GM19043 (cell line): Measurements from ENCODE around the gene AGAP1.

Source experiments
- ATAC-seq: cut with Tn5 transposase; IDR thresholded peaks from one replicate; pipeline ENCODE4 v1.9.1; 2021; ENCODE audit warnings: low read depth; ENCODE audit not compliant: unreplicated experiment

AGAP1 gene

DNA sequence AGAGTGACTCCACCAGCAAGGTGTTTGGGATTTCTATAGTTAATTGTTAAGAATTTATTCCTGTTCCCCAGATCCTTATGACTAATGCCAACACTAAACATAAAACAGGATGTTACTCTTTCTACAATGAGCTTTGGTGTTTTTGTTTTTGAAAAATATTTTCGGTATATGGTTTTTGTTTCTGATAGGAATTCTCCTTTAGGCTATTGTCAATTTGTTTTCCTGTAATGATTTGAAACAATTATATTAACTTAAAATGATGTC lies 182.6 kb downstream of the AGAP1 start:
- no peak for ATAC-seq

DNA sequence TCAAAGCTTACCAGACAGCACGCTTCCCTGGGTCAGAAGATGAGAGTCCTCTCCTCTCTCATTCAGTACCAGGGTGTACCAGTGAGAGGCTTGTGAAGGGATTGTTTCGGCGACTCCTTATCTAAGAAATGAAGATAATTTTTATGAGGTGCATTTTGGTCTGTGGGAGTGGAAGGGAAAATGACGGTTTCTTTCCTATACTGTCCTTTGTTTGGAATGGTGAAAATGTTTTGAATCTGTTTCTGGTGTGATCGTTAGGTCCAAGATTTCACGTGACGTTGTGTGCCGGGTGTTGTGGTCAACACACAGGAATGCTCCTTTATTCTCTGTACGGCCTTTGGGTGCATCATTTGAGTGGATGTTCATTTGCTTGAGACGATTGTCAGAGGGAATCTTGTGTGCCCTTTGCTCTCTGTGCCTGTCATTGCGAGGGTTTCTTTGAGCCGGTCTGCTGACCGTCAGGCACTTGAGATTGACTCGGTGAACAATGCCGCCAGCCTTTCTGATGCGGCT lies 183.5 kb downstream of the AGAP1 start:
- no peak for ATAC-seq

- ATAC-seq, result no peak
Measured at GRCh38 chr2:235677937-235678336, 184.1 kb downstream of the AGAP1 start.

DNA sequence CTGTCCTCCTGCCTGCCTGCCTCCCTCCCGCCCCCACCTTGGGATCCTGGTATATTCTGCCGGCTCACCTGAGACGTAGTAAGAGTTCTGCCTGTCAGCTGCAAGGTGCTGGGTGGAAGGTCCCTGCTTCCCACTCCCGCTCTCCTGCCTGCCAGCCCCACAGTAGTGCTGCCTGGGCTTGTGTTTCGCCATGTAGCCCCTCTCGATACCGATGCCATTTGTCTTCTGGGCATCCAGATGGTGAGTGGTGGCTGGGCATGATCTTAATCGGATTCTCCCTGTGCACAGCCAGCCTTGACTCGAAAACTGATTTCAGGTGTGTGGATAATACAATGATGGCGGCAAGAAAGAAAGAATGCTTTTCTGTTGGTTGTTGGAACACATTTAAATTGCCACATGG lies 184.9 kb downstream of the AGAP1 start:
- no peak for ATAC-seq

GRCh38 chr2:235679471-235679870 lies 185.6 kb downstream of the AGAP1 start:
- no peak for ATAC-seq

GRCh38 chr2:235685024-235685721 lies 191.3 kb downstream of the AGAP1 start:
- no peak for ATAC-seq

DNA sequence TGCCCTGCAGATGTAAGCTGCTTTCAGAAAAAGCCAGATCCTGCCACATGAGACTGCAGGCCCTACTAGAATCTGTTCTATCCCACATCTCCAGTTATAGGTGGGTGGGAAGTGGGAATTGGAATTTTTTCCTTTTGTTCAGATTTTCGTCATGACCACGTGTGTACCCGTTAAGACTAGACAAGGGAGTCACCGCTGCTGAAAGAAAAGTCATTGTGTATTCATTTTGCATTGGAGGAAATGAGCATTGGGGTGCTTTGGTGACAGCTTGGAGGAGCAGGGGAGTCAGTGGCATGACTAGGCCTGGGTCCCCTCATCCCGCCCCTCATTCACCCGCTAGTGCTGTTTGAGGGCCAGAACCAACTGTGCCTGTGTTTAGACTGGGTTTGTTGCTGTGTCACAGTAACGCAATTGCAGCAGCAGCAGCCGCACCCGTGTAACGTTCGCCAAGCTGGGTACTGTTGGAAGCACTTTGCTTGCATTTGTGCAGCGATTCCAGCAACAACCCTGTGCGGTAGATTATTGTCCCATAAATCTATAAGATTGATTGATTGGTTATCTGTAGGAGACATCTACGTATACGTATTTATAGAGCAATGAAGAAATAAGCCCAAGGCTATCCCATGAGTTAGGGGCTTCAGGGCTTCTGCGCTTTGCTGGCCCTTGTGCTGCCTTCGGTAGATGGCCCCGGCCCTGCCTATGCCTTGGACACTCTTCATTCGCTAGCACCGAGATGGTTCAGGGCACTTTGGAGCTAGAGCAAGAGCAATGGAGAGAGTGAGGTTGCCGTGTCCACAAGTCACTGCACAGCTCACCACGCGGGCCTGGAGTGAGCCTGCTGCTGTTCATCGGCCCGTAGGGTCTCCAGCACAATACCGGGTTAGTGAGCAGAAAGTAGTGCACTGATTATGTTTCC lies 194.9 kb downstream of the AGAP1 start:
- no peak for ATAC-seq

GRCh38 chr2:235689427-235689853 lies 195.6 kb downstream of the AGAP1 start:
- no peak for ATAC-seq

GRCh38 chr2:235690082-235690808 lies 196.4 kb downstream of the AGAP1 start:
- ATAC-seq, result no peak

DNA sequence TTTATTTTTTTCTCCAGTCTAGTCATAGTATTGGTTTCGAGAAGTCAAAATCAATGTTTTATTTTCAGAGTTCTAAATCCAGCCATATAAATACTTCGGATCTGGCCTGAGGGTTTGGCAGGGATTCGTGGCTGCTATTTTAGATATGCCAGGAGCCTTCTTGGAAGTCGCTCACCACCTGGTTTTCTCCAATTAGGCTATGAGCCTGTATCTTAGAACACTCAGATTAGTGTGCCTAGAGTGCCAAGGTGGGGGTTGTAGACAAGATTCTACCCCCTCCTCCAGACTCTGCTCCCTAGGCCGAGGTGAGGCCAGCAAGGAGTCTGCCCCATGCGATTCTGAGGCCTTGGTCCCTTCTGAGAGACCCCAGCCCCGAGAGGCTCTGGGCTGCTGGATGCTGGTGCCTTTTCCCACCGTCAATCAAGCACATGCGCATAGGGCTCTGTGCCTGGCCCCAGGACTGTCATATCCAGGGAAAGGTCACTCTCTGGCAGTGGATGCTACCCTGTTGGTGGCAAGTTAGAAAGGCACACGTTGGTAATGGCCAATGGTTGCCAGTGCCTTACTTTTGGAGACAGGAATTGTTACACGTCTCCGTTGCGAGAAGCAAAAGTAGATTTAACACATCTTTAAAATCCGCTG lies 197.1 kb downstream of the AGAP1 start:
- ATAC-seq, result no peak

DNA sequence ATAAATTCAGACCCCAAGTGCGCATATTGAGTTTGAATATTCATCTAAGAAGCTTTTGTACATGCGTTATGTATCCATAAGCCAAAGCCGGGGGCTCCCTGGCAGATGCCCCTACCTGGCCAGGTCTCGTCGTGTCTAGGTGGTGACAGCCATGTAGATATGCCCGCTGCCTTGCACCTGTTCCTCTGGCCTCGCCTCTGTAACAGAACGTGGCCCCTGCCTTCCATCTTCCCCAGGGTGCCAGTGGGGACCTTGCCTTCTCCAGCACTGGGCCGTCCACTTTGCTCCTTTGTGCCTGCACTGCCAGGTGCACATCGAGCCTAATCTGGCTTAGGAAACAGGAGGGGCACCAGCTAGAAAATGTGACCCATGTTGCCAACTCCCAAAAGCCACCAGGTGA lies 198.2 kb downstream of the AGAP1 start:
- ATAC-seq, result no peak

GRCh38 chr2:235692671-235693171 lies 198.9 kb downstream of the AGAP1 start:
- ATAC-seq, result no peak

DNA sequence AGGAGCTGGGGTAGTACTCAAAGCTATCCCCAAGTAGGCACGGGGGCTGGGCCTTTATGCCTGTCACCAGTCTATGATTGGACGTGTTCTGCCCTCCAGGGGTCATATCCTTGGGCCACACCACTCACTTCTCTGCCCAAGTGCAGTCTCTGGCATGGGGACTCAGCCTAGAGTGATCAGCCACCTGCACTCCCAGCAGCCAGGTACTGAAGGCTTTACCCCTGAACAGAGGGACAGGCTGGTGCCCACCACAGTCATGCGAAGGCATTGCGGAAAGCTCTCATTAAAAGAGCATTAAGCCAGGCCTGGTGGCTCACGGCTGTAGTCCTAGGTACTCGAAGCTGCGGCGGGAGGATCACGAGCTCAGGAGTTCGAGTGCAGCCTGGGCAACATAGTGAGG lies 199.4 kb downstream of the AGAP1 start:
- ATAC-seq, result no peak

DNA sequence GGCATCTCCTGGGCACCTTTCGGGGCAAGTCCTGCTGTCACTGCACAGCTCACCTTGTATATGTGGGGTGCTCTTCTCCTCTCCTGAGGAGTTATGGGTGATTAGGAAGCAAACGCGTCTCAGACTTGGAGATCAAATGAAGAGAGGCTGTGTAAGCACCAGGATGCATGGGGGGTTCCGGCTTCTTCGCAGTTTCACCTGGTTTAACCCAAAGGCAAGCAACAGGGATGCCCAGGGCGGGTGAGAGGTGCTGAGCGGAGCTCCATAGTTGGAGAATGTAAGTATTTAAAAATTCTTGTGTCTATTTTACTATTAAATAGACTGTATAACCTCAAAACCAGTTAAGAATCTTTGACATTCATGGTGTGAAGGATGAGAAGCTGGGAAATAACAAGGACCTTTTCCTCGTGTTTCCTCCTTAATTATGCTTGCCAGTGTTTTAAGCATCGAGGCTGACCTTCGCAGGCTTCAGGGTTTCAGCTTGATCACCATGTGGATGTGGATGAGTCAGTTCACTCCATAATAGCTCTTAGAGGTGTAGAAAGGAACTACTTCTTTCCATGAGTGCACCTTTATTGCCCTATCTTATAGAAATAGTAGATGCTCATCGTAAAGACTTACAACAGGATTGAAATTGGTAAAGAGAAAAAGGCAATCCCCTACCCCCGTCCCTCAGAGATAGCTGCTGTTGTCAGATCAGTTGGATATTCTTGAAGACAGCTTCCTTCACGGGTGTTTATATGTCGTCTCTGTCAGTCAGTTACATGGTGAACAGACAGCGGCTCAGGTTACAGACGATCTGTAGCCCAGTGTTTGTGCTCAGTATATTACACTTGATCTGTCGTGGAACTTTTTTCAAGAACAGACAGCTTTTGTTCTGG lies 201.1 kb downstream of the AGAP1 start:
- ATAC-seq, result no peak

GRCh38 chr2:235695602-235695895 lies 201.7 kb downstream of the AGAP1 start:
- ATAC-seq, result no peak

DNA sequence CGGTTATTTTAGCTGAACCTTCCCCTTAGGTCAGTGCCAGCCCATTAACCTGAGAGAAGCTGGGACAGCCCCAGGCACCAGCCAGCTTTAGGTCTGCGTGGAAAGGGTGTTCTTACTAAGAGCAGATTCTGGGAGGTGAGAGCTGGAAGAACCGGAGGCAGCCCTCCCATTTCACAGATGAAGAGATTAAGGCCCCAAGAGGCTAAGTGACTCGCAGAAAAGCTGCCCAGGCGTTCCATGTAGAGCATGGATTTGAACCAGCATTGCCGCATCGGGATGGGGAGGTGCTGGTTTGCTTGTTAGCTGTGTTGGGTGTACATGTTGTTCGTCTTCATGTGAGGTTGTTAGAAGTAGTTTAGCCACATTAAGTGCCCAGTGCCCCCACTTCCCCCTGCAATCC lies 203.2 kb downstream of the AGAP1 start:
- ATAC-seq, result no peak

- no peak for ATAC-seq
Measured at GRCh38 chr2:235698028-235698427, 204.2 kb downstream of the AGAP1 start.

DNA sequence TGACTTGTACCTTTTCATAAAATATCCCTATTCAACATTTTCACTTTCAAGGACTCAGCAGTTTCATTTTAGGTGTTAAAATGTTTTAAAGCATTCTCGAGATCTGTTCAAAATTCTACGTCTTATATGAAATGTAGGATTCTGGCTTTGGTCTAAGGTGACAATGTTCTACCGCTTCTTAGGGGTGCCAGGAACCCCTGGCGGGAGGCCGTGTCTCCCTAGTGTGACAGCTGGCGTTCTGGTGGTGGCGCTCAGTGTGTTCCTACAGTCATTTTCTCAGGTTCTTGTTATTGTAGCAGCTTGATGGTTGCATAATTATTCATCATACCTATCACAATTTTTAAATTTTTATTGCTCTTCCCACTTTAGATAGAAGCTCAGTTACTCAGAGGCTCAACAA lies 204.6 kb downstream of the AGAP1 start:
- no peak for ATAC-seq

DNA sequence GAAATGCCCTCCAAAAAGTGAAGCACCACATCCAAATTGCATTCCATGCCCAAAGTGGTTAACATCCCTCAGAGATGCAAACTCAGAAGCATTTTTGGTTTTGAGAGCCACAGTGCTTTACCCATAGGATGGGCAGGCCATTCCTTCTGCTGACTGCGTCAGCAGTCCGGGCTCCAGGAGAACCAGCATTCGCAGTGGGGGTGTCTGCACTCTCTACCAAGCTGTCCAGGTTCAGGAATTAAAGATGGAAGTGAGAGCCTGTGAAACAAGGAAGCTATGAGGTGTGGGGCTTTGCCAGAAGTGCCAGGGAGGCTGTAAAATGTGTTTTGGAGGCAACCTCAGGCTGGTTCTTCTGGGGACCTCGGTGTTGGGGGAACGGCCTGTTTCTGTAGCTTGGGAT lies 205.7 kb downstream of the AGAP1 start:
- ATAC-seq, result no peak
